Upper lobe of left lung (tissue), 4 donors: Measurements from ENCODE around the gene PRR5L.

Source experiments
- CTCF ChIP-seq, 6 experiments: fragments of 450-650 bp in 4 of 6; fragments of 200-600 bp in 2 of 6; sonication (generic) in 2 of 6; IDR thresholded peaks; one replicate each; pipeline ENCODE4 v1.5.1; 2016 to 2019; ENCODE audit warnings: antibody characterized with exemption in 6 of 6
- POLR2A ChIP-seq, 4 donors: fragments of 450-650 bp; IDR thresholded peaks; one replicate each; pipeline ENCODE4 v1.5.1; 2016 to 2017; ENCODE audit warnings: antibody characterized with exemption in 4 of 4, mild to moderate bottlenecking in 2 of 4

GRCh38 chr11:36300650-36301049, 4.6 kb downstream of the PRR5L start:
- TF ChIP-seq CTCF (IDR thresholded peaks at IDR 0.05) (no peak), POLR2A (IDR thresholded peaks at IDR 0.05) (no peak)
